22Rv1 (cell line): Measurements from ENCODE around the gene LCN10.

Experiments
- CTCF ChIP-seq: fragments of 450-650 bp; IDR thresholded peaks from 2 replicates; pipeline ENCODE4 v1.5.1; 2017; ENCODE audit warnings: mild to moderate bottlenecking
- ZFX ChIP-seq: fragments of 450-650 bp; IDR thresholded peaks from 2 replicates; pipeline ENCODE4 v1.6.1; 2017; ENCODE audit warnings: antibody characterized with exemption, borderline replicate concordance

GRCh38 chr9:136740491-136740890, 2.2 kb downstream of the LCN10 start:
- no peak for TF ChIP-seq CTCF
- TF ChIP-seq ZFX = no peak
